HEK293 (cell line): ENCODE data around the gene SCUBE1.

Source experiments
- KLF16 ChIP-seq: fragments of 450-650 bp; formaldehyde crosslinking; IDR thresholded peaks from 2 replicates; pipeline ENCODE4 v1.5.1; 2017; ENCODE audit warnings: missing biosample characterization, missing genetic modification characterization
- YY1 ChIP-seq: fragments of 450-650 bp; formaldehyde crosslinking; IDR thresholded peaks from 2 replicates; pipeline ENCODE4 v1.5.1; 2018; ENCODE audit warnings: missing biosample characterization, missing genetic modification characterization
- ZBTB17 ChIP-seq: fragments of 450-650 bp; formaldehyde crosslinking; IDR thresholded peaks from 2 replicates; pipeline ENCODE4 v1.5.1; 2016; ENCODE audit warnings: missing biosample characterization, missing genetic modification characterization
- ZBTB48 ChIP-seq: fragments of 450-650 bp; formaldehyde crosslinking; IDR thresholded peaks from 2 replicates; pipeline ENCODE4 v1.5.1; 2016; ENCODE audit warnings: missing biosample characterization, missing genetic modification characterization
- ZBTB8A ChIP-seq: fragments of 450-650 bp; formaldehyde crosslinking; IDR thresholded peaks from 2 replicates; pipeline ENCODE4 v1.5.1; 2016; ENCODE audit warnings: missing biosample characterization, missing genetic modification characterization
- ZNF521 ChIP-seq: fragments of 450-650 bp; formaldehyde crosslinking; IDR thresholded peaks from 2 replicates; pipeline ENCODE4 v1.5.1; 2017; ENCODE audit warnings: missing biosample characterization, mild to moderate bottlenecking, missing genetic modification characterization
- ZNF585B ChIP-seq: fragments of 450-650 bp; formaldehyde crosslinking; IDR thresholded peaks from 2 replicates; pipeline ENCODE4 v1.5.1; 2016; ENCODE audit warnings: missing biosample characterization, missing genetic modification characterization
- ZNF610 ChIP-seq: fragments of 450-650 bp; formaldehyde crosslinking; IDR thresholded peaks from 2 replicates; pipeline ENCODE4 v1.5.1; 2016; ENCODE audit warnings: missing biosample characterization, missing genetic modification characterization, borderline replicate concordance
- ZNF707 ChIP-seq: fragments of 450-650 bp; formaldehyde crosslinking; IDR thresholded peaks from 2 replicates; pipeline ENCODE4 v1.5.1; 2016; ENCODE audit warnings: missing biosample characterization, missing genetic modification characterization
- TF ChIP-seq, protein P1 (sequence below): fragments of 450-650 bp; formaldehyde crosslinking; IDR thresholded peaks from 2 replicates; pipeline ENCODE4 v1.5.1; 2016; ENCODE audit warnings: missing biosample characterization, missing genetic modification characterization
- TF ChIP-seq, protein P2 (sequence below): fragments of 450-650 bp; formaldehyde crosslinking; conservative IDR thresholded peaks from 2 replicates; pipeline ENCODE4 v1.5.1; 2016; ENCODE audit warnings: low read depth, missing biosample characterization, missing genetic modification characterization

DNA sequence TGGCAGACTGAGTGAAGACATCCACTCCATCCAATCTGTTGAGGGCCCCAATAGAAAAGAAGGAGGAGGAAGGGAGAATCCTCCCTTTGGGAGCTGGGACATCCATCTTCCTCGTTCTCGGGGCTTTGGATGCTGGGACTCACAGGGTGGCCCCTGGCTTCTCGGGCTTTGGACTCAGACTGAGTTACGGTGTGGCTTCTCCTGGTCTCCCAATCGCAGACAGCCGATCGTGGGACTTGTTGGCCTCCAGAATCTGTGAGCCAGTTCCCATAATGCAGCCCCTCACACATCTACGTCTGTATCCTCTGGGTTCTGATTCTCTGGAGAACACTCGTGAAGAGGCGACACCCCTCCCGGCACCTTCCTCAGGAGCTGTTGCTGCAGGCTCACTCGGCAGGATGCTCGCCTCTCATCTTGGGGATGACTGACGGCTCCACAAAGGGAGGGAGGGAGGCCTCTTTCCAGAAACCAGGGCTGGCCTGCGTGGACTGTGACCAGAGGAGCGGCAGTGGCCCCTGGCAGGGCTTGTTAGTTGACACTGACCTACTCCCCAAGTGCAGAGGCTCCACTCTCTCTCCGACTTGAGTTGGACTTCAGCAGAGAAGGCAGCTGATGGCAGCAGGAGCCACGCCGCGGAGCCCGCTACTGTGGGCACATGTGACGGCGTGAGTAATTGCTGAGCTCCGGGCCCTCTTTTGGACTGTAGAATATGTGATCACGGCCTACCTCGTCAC is 141.5 kb downstream of the SCUBE1 start:
- TF ChIP-seq KLF16 (tag by site-specific recombination) (no peak), ZNF585B (tag by site-specific recombination) (no peak), ZBTB48 (tag by site-specific recombination) (no peak), ZNF610 (tag by site-specific recombination) (no peak), ZBTB8A (no peak), YY1 (tag by site-specific recombination) (no peak), ZNF707 (tag by site-specific recombination) (no peak), ZBTB17 (tag by site-specific recombination) (no peak), ZNF521 (tag by site-specific recombination) (no peak)
- TF ChIP-seq, protein P1, sequence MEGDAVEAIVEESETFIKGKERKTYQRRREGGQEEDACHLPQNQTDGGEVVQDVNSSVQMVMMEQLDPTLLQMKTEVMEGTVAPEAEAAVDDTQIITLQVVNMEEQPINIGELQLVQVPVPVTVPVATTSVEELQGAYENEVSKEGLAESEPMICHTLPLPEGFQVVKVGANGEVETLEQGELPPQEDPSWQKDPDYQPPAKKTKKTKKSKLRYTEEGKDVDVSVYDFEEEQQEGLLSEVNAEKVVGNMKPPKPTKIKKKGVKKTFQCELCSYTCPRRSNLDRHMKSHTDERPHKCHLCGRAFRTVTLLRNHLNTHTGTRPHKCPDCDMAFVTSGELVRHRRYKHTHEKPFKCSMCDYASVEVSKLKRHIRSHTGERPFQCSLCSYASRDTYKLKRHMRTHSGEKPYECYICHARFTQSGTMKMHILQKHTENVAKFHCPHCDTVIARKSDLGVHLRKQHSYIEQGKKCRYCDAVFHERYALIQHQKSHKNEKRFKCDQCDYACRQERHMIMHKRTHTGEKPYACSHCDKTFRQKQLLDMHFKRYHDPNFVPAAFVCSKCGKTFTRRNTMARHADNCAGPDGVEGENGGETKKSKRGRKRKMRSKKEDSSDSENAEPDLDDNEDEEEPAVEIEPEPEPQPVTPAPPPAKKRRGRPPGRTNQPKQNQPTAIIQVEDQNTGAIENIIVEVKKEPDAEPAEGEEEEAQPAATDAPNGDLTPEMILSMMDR (tag by site-specific recombination) = no peak
- TF ChIP-seq, protein P2, sequence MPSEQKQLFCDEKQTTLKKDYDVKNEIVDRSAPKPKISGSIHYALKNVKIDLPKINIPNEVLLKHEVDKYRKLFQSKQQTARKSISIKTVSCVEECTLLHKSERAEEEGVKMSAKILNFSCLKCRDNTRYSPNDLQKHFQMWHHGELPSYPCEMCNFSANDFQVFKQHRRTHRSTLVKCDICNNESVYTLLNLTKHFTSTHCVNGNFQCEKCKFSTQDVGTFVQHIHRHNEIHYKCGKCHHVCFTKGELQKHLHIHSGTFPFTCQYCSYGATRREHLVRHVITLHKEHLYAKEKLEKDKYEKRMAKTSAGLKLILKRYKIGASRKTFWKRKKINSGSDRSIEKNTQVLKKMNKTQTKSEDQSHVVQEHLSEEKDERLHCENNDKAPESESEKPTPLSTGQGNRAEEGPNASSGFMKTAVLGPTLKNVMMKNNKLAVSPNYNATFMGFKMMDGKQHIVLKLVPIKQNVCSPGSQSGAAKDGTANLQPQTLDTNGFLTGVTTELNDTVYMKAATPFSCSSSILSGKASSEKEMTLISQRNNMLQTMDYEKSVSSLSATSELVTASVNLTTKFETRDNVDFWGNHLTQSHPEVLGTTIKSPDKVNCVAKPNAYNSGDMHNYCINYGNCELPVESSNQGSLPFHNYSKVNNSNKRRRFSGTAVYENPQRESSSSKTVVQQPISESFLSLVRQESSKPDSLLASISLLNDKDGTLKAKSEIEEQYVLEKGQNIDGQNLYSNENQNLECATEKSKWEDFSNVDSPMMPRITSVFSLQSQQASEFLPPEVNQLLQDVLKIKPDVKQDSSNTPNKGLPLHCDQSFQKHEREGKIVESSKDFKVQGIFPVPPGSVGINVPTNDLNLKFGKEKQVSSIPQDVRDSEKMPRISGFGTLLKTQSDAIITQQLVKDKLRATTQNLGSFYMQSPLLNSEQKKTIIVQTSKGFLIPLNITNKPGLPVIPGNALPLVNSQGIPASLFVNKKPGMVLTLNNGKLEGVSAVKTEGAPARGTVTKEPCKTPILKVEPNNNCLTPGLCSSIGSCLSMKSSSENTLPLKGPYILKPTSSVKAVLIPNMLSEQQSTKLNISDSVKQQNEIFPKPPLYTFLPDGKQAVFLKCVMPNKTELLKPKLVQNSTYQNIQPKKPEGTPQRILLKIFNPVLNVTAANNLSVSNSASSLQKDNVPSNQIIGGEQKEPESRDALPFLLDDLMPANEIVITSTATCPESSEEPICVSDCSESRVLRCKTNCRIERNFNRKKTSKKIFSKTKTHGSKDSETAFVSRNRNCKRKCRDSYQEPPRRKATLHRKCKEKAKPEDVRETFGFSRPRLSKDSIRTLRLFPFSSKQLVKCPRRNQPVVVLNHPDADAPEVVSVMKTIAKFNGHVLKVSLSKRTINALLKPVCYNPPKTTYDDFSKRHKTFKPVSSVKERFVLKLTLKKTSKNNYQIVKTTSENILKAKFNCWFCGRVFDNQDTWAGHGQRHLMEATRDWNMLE = no peak
